DMS 273 (cell line): ENCODE results near the gene PAEP.

Source experiments
- DNase-seq: peaks from one replicate; lab custom pipeline; 2025; ENCODE audit not compliant: unreplicated experiment; lab: John Stamatoyannopoulos, UW

PAEP gene

DNA sequence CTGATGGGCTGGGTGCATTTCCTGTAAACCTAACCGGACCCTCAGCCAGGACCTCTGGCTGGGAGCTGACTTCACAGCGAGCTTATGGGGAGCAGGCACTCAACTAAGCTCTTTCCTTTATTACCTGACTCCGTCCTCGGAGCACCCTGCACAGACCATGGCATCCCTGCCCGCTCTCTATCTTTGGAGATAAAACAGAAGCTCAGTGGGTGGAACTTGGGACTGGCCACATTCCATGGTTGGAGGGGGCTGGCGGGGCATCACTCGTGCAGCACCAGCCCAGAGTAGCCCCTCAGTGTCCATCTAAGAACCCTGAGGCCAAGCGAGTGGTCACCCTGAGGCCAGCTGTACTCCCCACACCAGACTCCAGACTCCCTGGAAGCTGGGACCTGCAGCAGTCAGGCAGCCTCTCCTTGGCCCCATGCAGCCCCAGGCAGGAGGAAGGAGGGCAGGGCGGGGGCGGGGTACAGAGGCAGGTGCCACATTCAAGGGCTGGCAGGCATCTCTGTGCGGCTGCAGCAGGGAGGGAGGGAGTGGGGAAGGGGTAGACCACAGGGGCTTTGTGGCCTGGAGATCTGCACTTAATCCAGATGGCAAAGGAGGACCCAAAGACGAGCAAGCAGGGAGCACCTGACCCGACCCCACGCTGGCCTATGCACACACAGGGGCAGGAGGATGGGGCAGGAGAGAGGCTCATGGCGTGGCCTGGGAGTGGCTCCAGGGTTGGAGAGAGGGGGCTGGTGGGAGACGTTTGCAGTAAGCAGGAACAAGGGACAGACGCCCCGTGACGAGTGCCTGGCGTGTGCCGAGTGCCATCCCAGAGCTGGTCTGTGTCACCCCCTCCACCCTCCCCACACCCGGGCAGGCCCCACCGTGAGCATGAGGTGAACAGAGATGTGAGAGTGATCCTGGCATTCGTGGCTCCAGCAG is 51.7 kb downstream of the PAEP start:
- DNase-seq: no peak

- DNase-seq: no peak
Observed at GRCh38 chr9:135613946-135614805, 52.6 kb downstream of the PAEP start.

GRCh38 chr9:135614821-135615665 is 53.5 kb downstream of the PAEP start:
- no peak for DNase-seq

- DNase-seq: no peak
Observed at GRCh38 chr9:135615666-135616618, 54.4 kb downstream of the PAEP start.
